Bronchial epithelial cell (primary cell): ENCODE data around the gene R3HDM1. TPM values are rescaled to one million over a fixed set of nuclear protein-coding genes. Genes with fewer than 3 reads are reported as not detected.

Experiments used
- DNase-seq: peaks from one replicate; pipeline ENCODE4 v3.0.0-alpha.2; 2010; ENCODE audit warnings: low read depth
- FAIRE-seq: peaks from 2 replicates; lab custom pipeline; 2011; peaks lifted over from hg19 to GRCh38; lab: Jason Lieb, UNC
- H3K27me3 ChIP-seq: 2 replicates; pipeline ENCODE4 v1.5.1; 2011; ENCODE audit warnings: low read length; ENCODE audit not compliant: control insufficient read depth, insufficient read depth
- H3K36me3 ChIP-seq: 2 replicates; pipeline ENCODE4 v1.5.1; 2011; ENCODE audit warnings: low read length; ENCODE audit not compliant: control insufficient read depth, insufficient read depth
- H3K4me3 ChIP-seq: 2 replicates; pipeline ENCODE4 v1.5.1; 2011; ENCODE audit warnings: mild to moderate bottlenecking, low read depth, low read length, control low read depth
- CTCF ChIP-seq: IDR thresholded peaks from 2 replicates; pipeline ENCODE4 v1.5.1; 2011; ENCODE audit warnings: mild to moderate bottlenecking, moderate library complexity, low read length, control low read depth, inconsistent platforms; ENCODE audit not compliant: insufficient read depth, severe bottlenecking
- total RNA-seq: library from RNA; depleted of rRNA; stranded (reverse); fragments of >200 nt; gene quantifications from 2 replicates; pipeline ENCODE4 v1.2.1, GENCODE V29; 2014

The R3HDM1 gene
- total RNA-seq, 1 donor from 2014 or later = 3.7 TPM

DNA sequence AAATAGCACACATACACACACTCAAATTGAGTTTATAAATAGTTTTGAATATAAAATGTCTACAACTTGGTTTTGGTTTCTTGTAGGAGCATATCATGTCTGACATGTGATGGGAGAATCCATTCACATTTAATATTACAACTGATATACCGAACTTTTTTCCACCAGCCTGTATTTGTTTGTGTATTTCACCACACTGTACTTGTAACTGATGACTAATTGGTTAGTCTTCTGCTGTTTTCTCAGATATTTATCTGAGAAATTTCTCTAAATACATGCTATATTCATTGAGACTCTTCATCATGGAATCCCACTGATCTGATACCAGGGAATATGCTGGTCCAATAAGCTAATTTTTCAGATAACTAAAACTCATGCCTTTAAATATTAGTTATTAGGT, 154.1 kb downstream of the R3HDM1 start:
- no peak for TF ChIP-seq CTCF
- FAIRE-seq (no peak), DNase-seq (peak; percentile 38)
- H3K4me3 ChIP-seq = no peak overlapping the region
- no peaks in the 10 kb centered on the region for H3K36me3 ChIP-seq
- no peaks in the 10 kb centered on the region for H3K27me3 ChIP-seq

- Histone ChIP-seq H3K27me3 (no peaks in the 10 kb centered on the region), H3K4me3 (no peak overlapping the region), H3K36me3 (no peaks in the 10 kb centered on the region)
- DNase-seq = no peak
- TF ChIP-seq CTCF = no peak
- no peak for FAIRE-seq
These were observed 157.7 kb downstream of the R3HDM1 start for GRCh38 chr2:135688978-135689377.

- FAIRE-seq (no peak), DNase-seq (no peak)
- H3K36me3 ChIP-seq = no peaks in the 10 kb centered on the region
- no peak for TF ChIP-seq CTCF
- H3K4me3 ChIP-seq = no peak overlapping the region
- H3K27me3 ChIP-seq = no peaks in the 10 kb centered on the region
These were observed 158.4 kb downstream of the R3HDM1 start for GRCh38 chr2:135689679-135690078.

- no peak for TF ChIP-seq CTCF
- no peak for DNase-seq
- H3K36me3 ChIP-seq = no peaks in the 10 kb centered on the region
- FAIRE-seq = no peak
- no peaks in the 10 kb centered on the region for H3K27me3 ChIP-seq
- no peak overlapping the region for H3K4me3 ChIP-seq
These were observed 163.4 kb downstream of the R3HDM1 start for GRCh38 chr2:135694711-135695110.

DNA sequence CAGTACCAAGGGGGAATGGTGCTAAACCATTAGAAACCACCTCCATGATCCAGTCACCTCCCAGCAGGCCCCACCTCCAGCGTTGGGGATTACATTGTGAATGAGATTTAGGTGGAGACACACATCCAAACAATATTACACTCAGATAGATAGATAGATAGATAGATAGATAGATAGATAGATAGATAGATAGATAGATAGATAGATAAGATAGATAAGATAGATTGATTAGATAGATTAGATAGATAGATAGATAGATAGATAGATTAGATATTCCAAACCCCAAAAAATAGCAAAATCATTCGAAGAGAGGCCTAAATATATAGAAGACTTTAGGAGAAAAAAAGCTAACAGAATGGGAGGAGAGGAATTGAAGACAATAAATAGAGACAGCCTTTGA, 167.6 kb downstream of the R3HDM1 start:
- Histone ChIP-seq H3K27me3 (no peaks in the 10 kb centered on the region), H3K4me3 (no peak overlapping the region), H3K36me3 (no peaks in the 10 kb centered on the region)
- DNase-seq = no peak
- no peak for TF ChIP-seq CTCF
- no peak for FAIRE-seq

DNA sequence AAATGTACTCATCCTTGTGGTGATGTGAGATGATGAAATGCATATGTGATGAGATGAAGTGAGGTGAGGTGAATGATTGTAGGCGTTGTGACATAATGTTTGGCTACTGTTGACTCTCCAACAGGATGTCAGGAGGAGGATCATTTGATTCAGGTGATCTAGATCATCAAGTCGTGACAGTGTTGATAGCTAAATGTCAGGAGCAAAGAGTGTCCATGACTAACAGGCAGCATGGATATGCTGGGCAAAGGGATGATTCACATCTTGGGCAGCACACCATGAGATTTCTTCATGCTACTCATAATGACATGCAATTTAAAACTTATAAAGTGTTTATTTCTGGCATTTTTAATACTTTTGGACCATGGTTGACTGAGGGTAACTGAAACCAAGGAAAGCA, 170.2 kb downstream of the R3HDM1 start:
- Histone ChIP-seq H3K36me3 (no peaks in the 10 kb centered on the region), H3K27me3 (no peaks in the 10 kb centered on the region), H3K4me3 (no peak overlapping the region)
- FAIRE-seq (peak; percentile 97), DNase-seq (peak; percentile 91)
- no peak for TF ChIP-seq CTCF
